Naive thymus-derived CD4-positive, alpha-beta T cell (primary cell): Measurements from ENCODE around the gene COL4A6. TPM values are rescaled to one million over a fixed set of nuclear protein-coding genes. Genes with fewer than 3 reads are reported as not detected.

ENCODE experiments used
- ATAC-seq: fragments of 150-1000 bp; cut with Tn5 transposase; 2 replicates; pipeline ENCODE4 v1.10.0; 2021; ENCODE audit warnings: mild to moderate bottlenecking, moderate library complexity
- CTCF ChIA-PET: fragments of 350-600 bp; sonication (Branson Sonifier 250); formaldehyde crosslinking; loops from one replicate; lab custom pipeline; 2021; ENCODE audit warnings: antibody characterized with exemption; lab: Charles Lee
- POLR2A ChIA-PET: fragments of 350-600 bp; sonication (Branson Sonifier 250); formaldehyde crosslinking; loops from one replicate; lab custom pipeline; 2021; ENCODE audit warnings: antibody characterized with exemption, inconsistent platforms; lab: Charles Lee
- DNase-seq, 9 donors: peaks; one replicate each; pipeline versions ENCODE4 v3.0.0 to v3.0.0-alpha.2; 2020 to 2022; ENCODE audit warnings: mixed read lengths in 1 of 9
- H3K27ac ChIP-seq: one replicate; pipeline ENCODE4 v1.7.0; 2013; ENCODE audit warnings: mild to moderate bottlenecking, low read depth, low read length, moderate library complexity
- H3K27me3 ChIP-seq, 2 donors: one replicate each; pipeline ENCODE4 v1.7.0; 2013; ENCODE audit warnings: low read length in 2 of 2, mild to moderate bottlenecking in 2 of 2, moderate library complexity in 2 of 2; ENCODE audit not compliant: control insufficient read depth in 2 of 2, insufficient read depth in 2 of 2
- H3K36me3 ChIP-seq, 3 experiments: 1 replicate in 2 of 3; 2 replicates in 1 of 3; pipeline ENCODE4 v1.7.0; 2013; ENCODE audit warnings: low read length in 3 of 3, mild to moderate bottlenecking in 3 of 3, moderate library complexity in 1 of 3; ENCODE audit not compliant: insufficient read depth in 3 of 3, control insufficient read depth in 2 of 3
- H3K4me1 ChIP-seq, 2 donors: one replicate each; pipeline ENCODE4 v1.7.0; 2013; ENCODE audit warnings: low read length in 2 of 2, mild to moderate bottlenecking in 2 of 2, moderate library complexity in 1 of 2; ENCODE audit not compliant: control insufficient read depth in 2 of 2, insufficient read depth in 2 of 2
- H3K4me3 ChIP-seq: 2 replicates; pipeline ENCODE4 v1.7.0; 2013; ENCODE audit warnings: mild to moderate bottlenecking, low read length
- H3K9me3 ChIP-seq, 3 experiments: 1 replicate in 2 of 3; 2 replicates in 1 of 3; pipeline ENCODE4 v1.7.0; 2013; ENCODE audit warnings: low read length in 3 of 3; ENCODE audit not compliant: control insufficient read depth in 2 of 3
- H3K27ac Mint-ChIP-seq, 9 donors: one replicate each; pipeline ENCODE4 v1.8.0; 2020 to 2022; ENCODE audit warnings: mixed read lengths in 9 of 9, mild to moderate bottlenecking in 8 of 9, moderate library complexity in 5 of 9, inconsistent platforms in 2 of 9
- H3K27me3 Mint-ChIP-seq, 5 donors: one replicate each; pipeline ENCODE4 v1.8.0; 2021 to 2022; ENCODE audit warnings: mixed read lengths in 5 of 5, mild to moderate bottlenecking in 1 of 5
- H3K36me3 Mint-ChIP-seq, 5 donors: one replicate each; pipeline ENCODE4 v1.8.0; 2020 to 2022; ENCODE audit warnings: mixed read lengths in 5 of 5, mild to moderate bottlenecking in 3 of 5, inconsistent platforms in 1 of 5
- H3K4me1 Mint-ChIP-seq, 7 donors: one replicate each; pipeline ENCODE4 v1.8.0; 2020 to 2022; ENCODE audit warnings: mixed read lengths in 7 of 7, mild to moderate bottlenecking in 3 of 7, inconsistent platforms in 1 of 7
- H3K4me3 Mint-ChIP-seq, 10 donors: one replicate each; pipeline ENCODE4 v1.8.0; 2020 to 2022; ENCODE audit warnings: mild to moderate bottlenecking in 10 of 10, mixed read lengths in 10 of 10, moderate library complexity in 6 of 10, inconsistent platforms in 2 of 10
- H3K9me3 Mint-ChIP-seq, 11 donors: one replicate each; pipeline ENCODE4 v1.8.0; 2020 to 2022; ENCODE audit warnings: mixed read lengths in 11 of 11, mild to moderate bottlenecking in 4 of 11, inconsistent platforms in 1 of 11, moderate library complexity in 1 of 11
- intact Hi-C, 2 donors: fragments of 100-400 bp; cut with micrococcal nuclease; formaldehyde crosslinking; loops; one replicate each; pipeline ENCODE4 v1.15.1; 2023
- polyA plus RNA-seq, 2 donors: library from polyadenylated mRNA; unstranded; fragments of 300-500 nt; fragmentation: Illumina TruSeq; gene quantifications; one replicate each; pipeline ENCODE4 v1.2.3, GENCODE V29; 2021
- total RNA-seq, 6 experiments: library from RNA in 5 of 6; stranded (reverse) in 5 of 6; gene quantifications; 1 replicate in 5 of 6; 2 replicates in 1 of 6; pipeline ENCODE4 v1.2.3 and lab custom pipeline; 2021 to 2026

COL4A6 gene
- total and polyA plus RNA-seq, 7 experiments from 2014 or later, result not detected

DNA sequence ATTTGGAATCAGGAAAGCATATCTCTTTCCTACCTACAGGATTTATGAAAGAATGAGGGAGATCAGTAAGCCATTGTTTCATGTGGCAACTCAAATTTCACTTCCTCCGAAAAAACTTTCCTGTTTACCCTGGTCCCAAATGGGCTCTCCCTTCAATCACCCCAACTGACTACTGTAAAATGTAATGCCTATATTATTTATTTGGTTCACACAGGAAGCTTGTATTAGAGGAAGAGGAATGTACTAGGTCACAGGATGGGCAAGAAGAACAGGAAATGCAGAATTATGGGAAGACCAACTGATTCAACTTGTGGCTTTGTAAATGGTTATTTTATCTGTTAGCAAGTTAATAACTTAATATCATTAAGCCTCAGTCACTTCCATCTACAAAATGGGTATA is 23.1 kb downstream of the COL4A6 start:
- ChIA-PET POLR2A (no interaction called here), CTCF (no interaction called here)
- H3K36me3 Mint-ChIP-seq, result no peaks in the 10 kb centered on the region
- no peaks in the 10 kb centered on the region for H3K4me1 Mint-ChIP-seq
- peaks cover 0 to 2% (median 0%) of the 10 kb centered on the region in 11 donors for H3K9me3 Mint-ChIP-seq
- no peaks in the 10 kb centered on the region for H3K36me3 ChIP-seq
- H3K4me3 Mint-ChIP-seq, result no peak overlapping the region
- no peak overlapping the region for H3K27ac ChIP-seq
- no peak for DNase-seq
- no peaks in the 10 kb centered on the region for H3K4me1 ChIP-seq
- no peaks in the 10 kb centered on the region for H3K27me3 Mint-ChIP-seq
- intact Hi-C loops, result no loop called here
- H3K27ac Mint-ChIP-seq, result no peak overlapping the region
- no peak overlapping the region for H3K4me3 ChIP-seq
- H3K27me3 ChIP-seq, result no peaks in the 10 kb centered on the region
- no peaks in the 10 kb centered on the region for H3K9me3 ChIP-seq
- no peak for ATAC-seq

DNA sequence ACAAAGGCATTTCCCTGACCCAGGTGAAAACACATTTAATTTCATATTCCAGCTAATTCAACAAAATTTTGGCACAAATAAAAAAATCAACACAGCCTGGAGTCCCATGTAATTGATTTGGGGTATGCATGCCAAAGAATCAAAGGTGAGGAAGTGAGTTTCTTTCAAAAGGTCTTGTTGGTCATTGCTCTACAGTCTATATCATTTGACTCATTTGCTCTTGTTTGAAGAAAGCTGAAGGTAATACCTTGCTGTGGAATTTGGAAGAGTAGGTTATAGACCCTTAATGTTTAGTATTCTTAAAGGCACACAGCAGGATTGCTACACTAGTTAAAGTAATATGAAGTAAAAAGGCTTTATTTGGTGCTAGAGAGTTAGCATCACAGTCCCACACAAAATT is 25.4 kb downstream of the COL4A6 start:
- intact Hi-C loops, result no loop called here
- ChIA-PET POLR2A (no interaction called here), CTCF (no interaction called here)
- Histone ChIP-seq H3K4me1 (no peaks in the 10 kb centered on the region), H3K36me3 (no peaks in the 10 kb centered on the region), H3K27ac (no peak overlapping the region), H3K27me3 (no peaks in the 10 kb centered on the region), H3K4me3 (no peak overlapping the region), H3K9me3 (no peaks in the 10 kb centered on the region)
- DNase-seq (no peak), ATAC-seq (no peak)
- no peaks in the 10 kb centered on the region for H3K4me1 Mint-ChIP-seq
- H3K36me3 Mint-ChIP-seq, result no peaks in the 10 kb centered on the region
- H3K4me3 Mint-ChIP-seq, result no peak overlapping the region
- no peak overlapping the region for H3K27ac Mint-ChIP-seq
- H3K27me3 Mint-ChIP-seq, result no peaks in the 10 kb centered on the region
- H3K9me3 Mint-ChIP-seq, result peaks cover 0 to 2% (median 0%) of the 10 kb centered on the region in 11 donors

DNA sequence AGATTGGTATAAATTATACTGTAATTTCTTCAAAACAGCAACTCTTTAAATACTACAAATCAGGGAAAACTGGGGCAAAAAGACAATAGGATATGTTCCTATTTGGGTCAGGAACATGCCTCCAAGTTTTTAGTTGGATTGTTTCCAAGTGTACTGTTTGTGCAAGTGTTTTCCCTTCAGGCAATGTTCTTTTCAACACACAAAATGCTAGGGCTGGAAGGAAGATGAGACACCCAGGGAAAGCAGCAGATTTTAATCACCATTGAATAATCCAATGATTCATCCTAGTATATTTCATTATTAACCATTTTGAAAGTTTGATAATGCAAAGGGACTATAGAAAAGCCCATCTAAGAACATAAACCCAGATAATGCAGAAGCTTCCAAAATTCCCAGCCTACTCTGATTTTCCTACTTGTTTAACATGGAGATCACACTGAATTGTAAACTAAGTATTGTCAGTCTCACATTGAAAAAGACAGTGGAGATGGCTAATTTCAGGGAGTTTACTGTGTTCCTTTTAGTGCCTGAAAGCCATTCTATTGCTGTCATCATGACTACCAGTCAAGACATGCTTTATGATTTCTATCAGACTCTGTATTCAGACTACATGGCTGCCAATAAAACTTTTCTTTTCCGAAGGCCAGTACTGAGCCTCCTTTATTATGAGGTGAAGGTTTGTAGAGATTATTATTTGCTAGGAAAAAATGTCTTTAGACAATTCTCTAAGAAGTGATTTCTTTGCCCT is 38.6 kb downstream of the COL4A6 start:
- peaks cover 0 to 2% (median 0%) of the 10 kb centered on the region in 11 donors for H3K9me3 Mint-ChIP-seq
- POLR2A ChIA-PET, result no interaction called here
- ATAC-seq, result no peak

DNA sequence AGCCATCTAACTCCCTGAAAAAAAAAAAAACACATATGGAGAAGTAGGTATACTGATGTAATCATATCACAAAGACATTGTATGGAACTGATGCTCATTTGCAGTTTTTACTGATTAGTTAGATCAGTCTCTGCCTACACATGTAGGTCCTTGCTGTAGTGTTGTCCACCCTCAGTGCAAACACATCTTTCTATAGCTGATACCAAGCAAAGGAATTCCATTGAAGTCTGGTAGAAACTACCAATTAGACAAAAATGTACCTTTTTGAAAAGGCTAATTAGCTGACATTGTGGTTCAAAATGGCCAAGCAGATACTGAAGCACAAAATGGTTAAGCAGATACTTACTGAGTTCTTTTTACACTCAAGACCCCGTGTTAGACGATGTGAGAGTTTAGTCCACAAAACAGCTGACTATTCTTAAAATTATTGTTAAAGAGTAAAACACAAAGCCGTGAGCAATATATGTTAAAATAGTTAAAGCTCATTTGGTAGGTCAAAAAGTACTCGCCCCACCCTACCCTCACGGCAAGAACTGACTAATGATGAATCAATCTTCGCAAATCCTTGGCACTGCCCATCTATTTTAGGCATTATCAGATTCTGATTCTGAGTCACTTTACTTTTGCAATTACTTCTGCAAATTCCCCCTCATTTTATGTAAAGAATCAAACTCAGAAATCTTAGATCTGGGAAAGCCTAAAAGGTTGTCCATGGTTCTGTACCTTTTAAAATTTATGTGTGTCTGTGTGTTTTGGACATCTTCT is 40.4 kb downstream of the COL4A6 start:
- ATAC-seq (no peak), DNase-seq (no peak)
- intact Hi-C loops, result no loop called here
- Histone ChIP-seq H3K36me3 (no peaks in the 10 kb centered on the region), H3K4me1 (no peaks in the 10 kb centered on the region), H3K9me3 (no peaks in the 10 kb centered on the region), H3K27ac (no peak overlapping the region), H3K27me3 (no peaks in the 10 kb centered on the region), H3K4me3 (no peak overlapping the region)
- Mint-ChIP-seq H3K27ac (no peak overlapping the region), H3K36me3 (no peaks in the 10 kb centered on the region), H3K4me3 (no peak overlapping the region), H3K27me3 (no peaks in the 10 kb centered on the region), H3K9me3 (peaks cover 0 to 5% (median 0%) of the 10 kb centered on the region in 11 donors), H3K4me1 (no peaks in the 10 kb centered on the region)
- CTCF ChIA-PET, result no interaction called here
- POLR2A ChIA-PET, result no interaction called here

More for the DNA sequence above, 38.6 kb downstream of the COL4A6 start:
- H3K27ac Mint-ChIP-seq, result no peak overlapping the region
- H3K36me3 ChIP-seq, result no peaks in the 10 kb centered on the region
- H3K9me3 ChIP-seq, result no peaks in the 10 kb centered on the region
- no peaks in the 10 kb centered on the region for H3K4me1 Mint-ChIP-seq
- H3K27ac ChIP-seq, result no peak overlapping the region
- no peaks in the 10 kb centered on the region for H3K27me3 Mint-ChIP-seq
- intact Hi-C loops, result no loop called here
- no peak overlapping the region for H3K4me3 ChIP-seq
- no peaks in the 10 kb centered on the region for H3K4me1 ChIP-seq
- CTCF ChIA-PET, result no interaction called here
- H3K4me3 Mint-ChIP-seq, result no peak overlapping the region
- H3K36me3 Mint-ChIP-seq, result no peaks in the 10 kb centered on the region
- DNase-seq, result no peak
- no peaks in the 10 kb centered on the region for H3K27me3 ChIP-seq

DNA sequence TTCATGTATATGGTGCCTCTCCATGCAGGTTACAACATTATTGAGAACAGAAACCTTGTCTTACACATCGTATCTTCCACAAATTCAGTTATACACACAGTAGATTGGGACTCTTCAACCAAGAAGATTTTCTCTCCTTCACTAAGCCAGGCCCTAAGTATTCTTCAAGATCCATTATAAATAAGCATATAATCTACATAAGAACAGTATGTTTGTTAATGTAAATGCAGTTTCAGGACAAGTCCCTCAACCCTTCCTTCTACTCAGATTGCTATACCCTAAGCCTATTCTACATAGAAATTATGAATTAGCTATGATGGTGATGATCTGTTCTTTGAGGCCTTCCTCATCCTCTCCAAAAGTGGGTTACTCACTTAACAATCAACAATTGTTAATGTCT is 41.2 kb downstream of the COL4A6 start:
- ATAC-seq (no peak), DNase-seq (no peak)
- no peak overlapping the region for H3K27ac ChIP-seq
- H3K9me3 ChIP-seq, result no peaks in the 10 kb centered on the region
- Mint-ChIP-seq H3K9me3 (peaks cover 0 to 5% (median 0%) of the 10 kb centered on the region in 11 donors), H3K27me3 (no peaks in the 10 kb centered on the region), H3K4me3 (no peak overlapping the region), H3K4me1 (no peaks in the 10 kb centered on the region), H3K36me3 (no peaks in the 10 kb centered on the region), H3K27ac (no peak overlapping the region)
- ChIA-PET POLR2A (no interaction called here), CTCF (no interaction called here)
- no peaks in the 10 kb centered on the region for H3K4me1 ChIP-seq
- no peaks in the 10 kb centered on the region for H3K36me3 ChIP-seq
- no peak overlapping the region for H3K4me3 ChIP-seq
- intact Hi-C loops, result no loop called here
- H3K27me3 ChIP-seq, result no peaks in the 10 kb centered on the region

DNA sequence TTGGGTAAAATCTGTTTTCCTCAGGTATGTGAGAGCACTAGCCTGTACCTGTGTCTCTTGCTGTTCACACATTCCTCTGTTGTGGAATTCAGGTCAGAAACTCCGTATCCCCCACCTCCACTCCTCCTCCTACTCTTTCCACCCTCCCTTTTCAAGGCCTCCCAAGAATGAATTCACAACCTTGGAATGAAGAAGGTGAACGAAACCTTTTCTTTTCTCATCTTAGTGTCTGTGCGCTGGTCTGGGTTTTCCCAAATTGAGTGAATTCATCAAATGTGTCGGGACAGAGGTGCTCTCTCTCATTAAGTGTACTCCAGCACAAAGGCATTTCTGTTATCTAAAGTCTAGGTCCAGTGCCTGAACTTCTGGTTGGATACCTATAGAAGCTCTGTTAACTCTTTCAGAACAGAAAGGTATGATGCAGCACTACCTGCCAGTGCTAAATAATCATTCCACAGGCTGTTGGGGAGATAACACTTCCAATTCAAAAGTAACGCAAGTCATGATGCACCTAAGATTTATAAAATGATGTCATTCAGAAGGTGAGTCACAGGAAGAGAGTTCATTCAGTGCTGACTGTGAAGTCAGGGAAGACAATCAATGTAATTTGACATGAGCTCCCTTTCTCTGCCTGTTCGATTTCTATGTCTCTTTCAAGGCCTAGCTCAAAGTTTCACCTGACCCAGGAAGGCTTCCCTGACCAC is 41.9 kb downstream of the COL4A6 start:
- H3K27ac ChIP-seq, result no peak overlapping the region
- DNase-seq, result no peak
- ChIA-PET CTCF (no interaction called here), POLR2A (no interaction called here)
- intact Hi-C loops, result no loop called here
- H3K27me3 ChIP-seq, result no peaks in the 10 kb centered on the region
- Mint-ChIP-seq H3K4me1 (no peaks in the 10 kb centered on the region), H3K4me3 (no peak overlapping the region), H3K27ac (no peak overlapping the region), H3K27me3 (no peaks in the 10 kb centered on the region), H3K9me3 (peaks cover 0 to 5% (median 0%) of the 10 kb centered on the region in 11 donors), H3K36me3 (no peaks in the 10 kb centered on the region)
- no peaks in the 10 kb centered on the region for H3K9me3 ChIP-seq
- ATAC-seq, result no peak
- H3K36me3 ChIP-seq, result no peaks in the 10 kb centered on the region
- H3K4me3 ChIP-seq, result no peak overlapping the region
- no peaks in the 10 kb centered on the region for H3K4me1 ChIP-seq
